BE2C (cell line): ENCODE data around the gene IKZF5.

Experiments
- DNase-seq: peaks from one replicate; pipeline ENCODE4 v3.0.0-alpha.2; 2020
- H3K27me3 ChIP-seq: fragments of 250-450 bp; sonication (Bioruptor Pico); 2 replicates; pipeline ENCODE4 v1.5.1; 2020; ENCODE audit warnings: mild to moderate bottlenecking
- H3K36me3 ChIP-seq: fragments of 250-450 bp; sonication (Bioruptor Pico); 2 replicates; pipeline ENCODE4 v1.5.1; 2020; ENCODE audit warnings: mild to moderate bottlenecking
- H3K4me1 ChIP-seq: fragments of 250-450 bp; sonication (Bioruptor Pico); 2 replicates; pipeline ENCODE4 v1.5.1; 2020
- H3K4me3 ChIP-seq: 2 replicates; pipeline ENCODE4 v1.5.1; 2011; ENCODE audit warnings: low read depth, low read length
- H3K9me3 ChIP-seq: fragments of 250-450 bp; sonication (Bioruptor Pico); 2 replicates; pipeline ENCODE4 v1.5.1; 2020
- TF ChIP-seq, protein P1 (sequence below): IDR thresholded peaks from 2 replicates; pipeline ENCODE4 v1.5.1; 2012; ENCODE audit warnings: mild to moderate bottlenecking, low read depth, low read length

Gene IKZF5

GRCh38 chr10:122995936-122996335, 12.7 kb downstream of the IKZF5 start:
- H3K27me3 ChIP-seq = no peaks in the 10 kb centered on the region
- no peaks in the 10 kb centered on the region for H3K9me3 ChIP-seq
- H3K4me1 ChIP-seq = no peaks in the 10 kb centered on the region; the same call in 1 of the 2 replicates
- H3K4me3 ChIP-seq = no peak overlapping the region
- peaks cover 21% of the 10 kb centered on the region for H3K36me3 ChIP-seq
- TF ChIP-seq, protein P1, sequence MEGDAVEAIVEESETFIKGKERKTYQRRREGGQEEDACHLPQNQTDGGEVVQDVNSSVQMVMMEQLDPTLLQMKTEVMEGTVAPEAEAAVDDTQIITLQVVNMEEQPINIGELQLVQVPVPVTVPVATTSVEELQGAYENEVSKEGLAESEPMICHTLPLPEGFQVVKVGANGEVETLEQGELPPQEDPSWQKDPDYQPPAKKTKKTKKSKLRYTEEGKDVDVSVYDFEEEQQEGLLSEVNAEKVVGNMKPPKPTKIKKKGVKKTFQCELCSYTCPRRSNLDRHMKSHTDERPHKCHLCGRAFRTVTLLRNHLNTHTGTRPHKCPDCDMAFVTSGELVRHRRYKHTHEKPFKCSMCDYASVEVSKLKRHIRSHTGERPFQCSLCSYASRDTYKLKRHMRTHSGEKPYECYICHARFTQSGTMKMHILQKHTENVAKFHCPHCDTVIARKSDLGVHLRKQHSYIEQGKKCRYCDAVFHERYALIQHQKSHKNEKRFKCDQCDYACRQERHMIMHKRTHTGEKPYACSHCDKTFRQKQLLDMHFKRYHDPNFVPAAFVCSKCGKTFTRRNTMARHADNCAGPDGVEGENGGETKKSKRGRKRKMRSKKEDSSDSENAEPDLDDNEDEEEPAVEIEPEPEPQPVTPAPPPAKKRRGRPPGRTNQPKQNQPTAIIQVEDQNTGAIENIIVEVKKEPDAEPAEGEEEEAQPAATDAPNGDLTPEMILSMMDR = no peak
- DNase-seq = no peak

GRCh38 chr10:122993797-122994336, 14.7 kb downstream of the IKZF5 start:
- TF ChIP-seq, protein P1 = no peak
- no peak for DNase-seq
- no peaks in the 10 kb centered on the region for H3K9me3 ChIP-seq
- peaks cover 4% of the 10 kb centered on the region; the same call in 1 of the 2 replicates for H3K4me1 ChIP-seq
- peaks cover 21% of the 10 kb centered on the region for H3K36me3 ChIP-seq
- no peaks in the 10 kb centered on the region for H3K27me3 ChIP-seq
- H3K4me3 ChIP-seq = no peak overlapping the region

DNA sequence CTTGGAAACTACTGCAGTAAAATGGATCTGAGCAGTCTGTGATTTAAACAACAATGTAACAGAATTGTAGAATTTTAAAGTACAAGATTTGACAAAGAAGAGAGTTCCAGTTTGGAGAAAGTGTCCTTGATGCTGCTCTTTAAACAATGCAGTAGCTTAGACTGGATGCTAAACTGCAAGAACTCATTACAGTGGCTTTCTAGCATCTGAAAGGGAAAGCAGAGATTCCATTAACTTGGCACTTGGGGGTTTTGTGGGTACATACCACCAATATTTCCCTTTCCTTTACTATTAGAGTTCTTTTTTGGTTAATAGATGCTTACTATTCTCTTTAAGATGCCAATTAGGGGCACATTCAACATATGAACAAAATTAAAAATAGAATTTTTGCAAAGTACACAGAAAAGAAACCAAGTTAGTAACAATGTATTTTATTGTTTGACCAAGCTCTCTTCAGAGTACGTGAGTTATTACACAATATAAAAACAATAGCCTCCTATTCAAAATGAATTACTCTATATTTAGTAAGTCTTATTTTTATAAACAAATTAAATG, 16.5 kb downstream of the IKZF5 start:
- H3K36me3 ChIP-seq = peaks cover 21% of the 10 kb centered on the region
- no peak for DNase-seq
- TF ChIP-seq, protein P1 = no peak

DNA sequence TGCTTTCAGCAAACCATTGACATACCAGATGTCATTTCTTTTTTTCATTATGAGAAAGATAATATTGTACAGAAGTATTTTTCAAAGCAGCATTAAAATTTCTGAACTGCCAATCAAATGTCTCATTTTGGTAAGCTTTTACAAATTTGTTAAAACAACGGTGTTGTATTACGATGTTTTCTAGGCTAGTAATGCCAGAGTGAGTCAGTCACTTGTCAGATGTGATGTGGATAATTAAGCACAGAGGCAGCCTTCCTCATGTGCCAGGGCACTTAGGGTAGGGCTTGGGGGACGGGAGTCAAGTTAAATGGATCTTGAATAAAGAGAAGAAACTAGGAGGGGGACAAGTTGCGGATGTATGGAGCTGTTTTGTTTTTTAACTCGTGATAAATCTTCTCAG, 18.3 kb downstream of the IKZF5 start:
- H3K4me3 ChIP-seq = no peak overlapping the region
- no peaks in the 10 kb centered on the region for H3K27me3 ChIP-seq
- peaks cover 12% of the 10 kb centered on the region for H3K36me3 ChIP-seq
- no peak for DNase-seq
- H3K4me1 ChIP-seq = peaks cover 4% of the 10 kb centered on the region; the same call in 1 of the 2 replicates
- H3K9me3 ChIP-seq = no peaks in the 10 kb centered on the region
- TF ChIP-seq, protein P1 = no peak

More for the DNA sequence above, 16.5 kb downstream of the IKZF5 start:
- H3K27me3 ChIP-seq = no peaks in the 10 kb centered on the region
- H3K4me3 ChIP-seq = no peak overlapping the region
- no peaks in the 10 kb centered on the region for H3K9me3 ChIP-seq
- peaks cover 4% of the 10 kb centered on the region; the same call in 1 of the 2 replicates for H3K4me1 ChIP-seq

DNA sequence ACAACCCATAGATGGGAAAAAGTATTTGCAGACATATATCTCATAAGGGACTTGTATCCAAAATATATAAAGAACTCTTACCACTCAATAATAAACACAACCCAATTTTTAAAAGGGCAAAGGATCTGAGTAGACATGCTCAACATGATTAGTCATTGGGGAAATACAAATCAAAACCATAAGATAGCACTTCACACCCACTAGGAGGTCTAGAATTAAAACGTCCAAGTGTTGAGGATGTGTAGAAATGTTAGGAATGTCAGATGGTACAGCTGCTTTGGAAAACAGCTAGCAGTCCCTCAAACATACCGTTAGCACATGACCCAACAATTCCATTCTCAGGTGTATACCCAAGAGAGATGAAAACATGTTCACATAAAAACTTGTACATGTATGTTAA, 20.1 kb downstream of the IKZF5 start:
- Histone ChIP-seq H3K4me3 (no peak overlapping the region), H3K27me3 (no peaks in the 10 kb centered on the region), H3K4me1 (peaks cover 4% of the 10 kb centered on the region; the same call in 1 of the 2 replicates), H3K36me3 (peaks cover 3% of the 10 kb centered on the region), H3K9me3 (no peaks in the 10 kb centered on the region)
- TF ChIP-seq, protein P1 = no peak
- DNase-seq = no peak

DNA sequence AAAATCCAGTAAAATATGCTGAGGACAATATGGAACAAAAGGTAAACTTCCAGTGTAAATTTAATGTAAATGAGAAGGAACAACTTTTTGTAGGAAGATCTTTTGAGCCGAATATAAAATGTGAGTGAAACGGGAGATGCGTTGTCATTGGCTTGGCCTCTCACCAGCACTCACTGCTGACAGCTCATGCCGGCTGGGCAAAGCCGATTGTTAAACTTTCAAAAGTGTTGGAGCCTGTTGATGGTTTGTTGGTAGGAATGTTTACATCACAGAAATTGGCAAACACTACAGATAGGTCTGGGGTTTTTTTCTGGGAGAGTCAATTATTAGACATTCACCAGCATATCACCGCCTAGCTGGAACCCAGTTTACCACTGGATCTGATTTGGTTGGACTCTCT, 22.3 kb downstream of the IKZF5 start:
- H3K9me3 ChIP-seq = no peaks in the 10 kb centered on the region
- H3K4me1 ChIP-seq = peaks cover 4% of the 10 kb centered on the region; the same call in 1 of the 2 replicates
- no peaks in the 10 kb centered on the region for H3K27me3 ChIP-seq
- DNase-seq = no peak
- H3K4me3 ChIP-seq = no peak overlapping the region
- no peaks in the 10 kb centered on the region; the same call in 1 of the 2 replicates for H3K36me3 ChIP-seq
- TF ChIP-seq, protein P1 = no peak
